Osteoblast (primary cell): Measurements from ENCODE around the gene CACNA1S. TPM values are rescaled to one million over a fixed set of nuclear protein-coding genes. Genes with fewer than 3 reads are reported as not detected.
A peak's percentile ranks its signal among the peaks of the same experiment; 100 is the strongest.

Source experiments
- DNase-seq: peaks from one replicate; pipeline ENCODE4 v3.0.0; 2011; ENCODE audit warnings: low spot score, mixed read lengths; ENCODE audit not compliant: insufficient read length; ENCODE audit errors: missing footprints
- H2AFZ ChIP-seq: 2 replicates; pipeline ENCODE4 v1.6.0; 2011; ENCODE audit warnings: mild to moderate bottlenecking, low read length
- H3K27ac ChIP-seq: 2 replicates; pipeline ENCODE4 v1.5.1; 2011; ENCODE audit warnings: mild to moderate bottlenecking, low read depth, low read length, moderate library complexity
- H3K27me3 ChIP-seq: 2 replicates; pipeline ENCODE4 v1.6.0; 2012; ENCODE audit warnings: mild to moderate bottlenecking, control low read depth, inconsistent platforms, low read length, moderate library complexity; ENCODE audit not compliant: insufficient read depth
- H3K36me3 ChIP-seq: 2 replicates; pipeline ENCODE4 v1.5.1; 2011; ENCODE audit warnings: mild to moderate bottlenecking, low read length, control low read depth, moderate library complexity; ENCODE audit not compliant: insufficient read depth
- H3K4me1 ChIP-seq: 2 replicates; pipeline ENCODE4 v1.5.1; 2011; ENCODE audit warnings: mild to moderate bottlenecking, low read length, control low read depth, moderate library complexity; ENCODE audit not compliant: insufficient read depth
- H3K4me2 ChIP-seq: 2 replicates; pipeline ENCODE4 v1.6.0; 2011; ENCODE audit warnings: mild to moderate bottlenecking, low read length; ENCODE audit not compliant: insufficient read depth
- H3K4me3 ChIP-seq: fragments of 200-600 bp; sonication (generic); 3 replicates; pipeline ENCODE4 v1.5.1; 2012; ENCODE audit warnings: mild to moderate bottlenecking, low read length, inconsistent platforms; ENCODE audit not compliant: insufficient read depth
- H3K79me2 ChIP-seq: 2 replicates; pipeline ENCODE4 v1.6.0; 2012; ENCODE audit warnings: mild to moderate bottlenecking, low read length, control low read depth, inconsistent platforms; ENCODE audit not compliant: insufficient read depth
- H3K9me3 ChIP-seq: 2 replicates; pipeline ENCODE4 v1.5.1; 2011; ENCODE audit warnings: low read depth, low read length, control low read depth
- H4K20me1 ChIP-seq: 2 replicates; pipeline ENCODE4 v1.6.0; 2012; ENCODE audit warnings: mild to moderate bottlenecking, low read length, control low read depth; ENCODE audit not compliant: insufficient read depth
- CTCF ChIP-seq: IDR thresholded peaks from 2 replicates; pipeline ENCODE4 v1.5.1; 2011; ENCODE audit warnings: mild to moderate bottlenecking, low read depth, low read length, moderate library complexity; ENCODE audit errors: extremely low read depth
- total RNA-seq: library from RNA; depleted of rRNA; stranded (reverse); fragments of >200 nt; gene quantifications from 2 replicates; pipeline ENCODE4 v1.2.3, GENCODE V29; 2012

CACNA1S gene
- total RNA-seq, 1 donor: not detected

GRCh38 chr1:201022820-201023516 is 89.3 kb downstream of the CACNA1S start:
- no peaks in the 10 kb centered on the region for H4K20me1 ChIP-seq
- TF ChIP-seq CTCF: no peak
- DNase-seq: peak; percentile 80
- H3K9me3 ChIP-seq: no peaks in the 10 kb centered on the region
- peak overlapping the region; percentile 39 for H3K4me2 ChIP-seq
- peaks cover 20% of the 10 kb centered on the region for H3K27me3 ChIP-seq
- no peaks in the 10 kb centered on the region for H3K79me2 ChIP-seq
- no peak overlapping the region for H2AFZ ChIP-seq
- H3K27ac ChIP-seq: no peak overlapping the region
- H3K36me3 ChIP-seq: no peaks in the 10 kb centered on the region
- H3K4me1 ChIP-seq: no peaks in the 10 kb centered on the region
- H3K4me3 ChIP-seq: peak overlapping the region; percentile 55

GRCh38 chr1:201022493-201022819 is 89.8 kb downstream of the CACNA1S start:
- Histone ChIP-seq H3K27ac (no peak overlapping the region), H4K20me1 (no peaks in the 10 kb centered on the region), H3K9me3 (no peaks in the 10 kb centered on the region), H3K79me2 (no peaks in the 10 kb centered on the region), H3K4me1 (no peaks in the 10 kb centered on the region), H3K4me3 (no peak overlapping the region), H3K4me2 (no peak overlapping the region), H2AFZ (no peak overlapping the region), H3K27me3 (peaks cover 20% of the 10 kb centered on the region), H3K36me3 (no peaks in the 10 kb centered on the region)
- TF ChIP-seq CTCF: no peak
- DNase-seq: no peak

GRCh38 chr1:201021630-201022492 is 90.4 kb downstream of the CACNA1S start:
- peak; percentile 71 for DNase-seq
- no peaks in the 10 kb centered on the region for H3K4me1 ChIP-seq
- H3K9me3 ChIP-seq: no peaks in the 10 kb centered on the region
- H3K4me3 ChIP-seq: no peak overlapping the region
- H2AFZ ChIP-seq: no peak overlapping the region
- H3K79me2 ChIP-seq: no peaks in the 10 kb centered on the region
- H4K20me1 ChIP-seq: no peaks in the 10 kb centered on the region
- no peak overlapping the region for H3K4me2 ChIP-seq
- no peak overlapping the region for H3K27ac ChIP-seq
- H3K27me3 ChIP-seq: peaks cover 24% of the 10 kb centered on the region
- no peak for TF ChIP-seq CTCF
- no peaks in the 10 kb centered on the region for H3K36me3 ChIP-seq
